ENCODE data around the gene GTPBP8. TPM values are rescaled to one million over a fixed set of nuclear protein-coding genes. Genes with fewer than 3 reads are reported as not detected.

Gene GTPBP8
- total RNA-seq, 1 donor from 2014 or later: 19.2 TPM

- Histone ChIP-seq H3K9me3 (no peaks in the 10 kb centered on the region), H3K4me3 (no peak overlapping the region), H3K36me3 (no peaks in the 10 kb centered on the region), H3K27me3 (no peaks in the 10 kb centered on the region), H3K4me1 (no peaks in the 10 kb centered on the region), H3K27ac (no peak overlapping the region)
- DNase-seq (ENCODE audit: extremely low spot score in 2 of 2): no peak
- TF ChIP-seq POLR2A (IDR thresholded peaks at IDR 0.05): no peak
- no peak for TF ChIP-seq POLR2AphosphoS5 (IDR thresholded peaks at IDR 0.05; ENCODE audit: insufficient read depth in 1 of 2, low read depth in 1 of 2)
- no peak for TF ChIP-seq CTCF (IDR thresholded peaks at IDR 0.05)
- intact Hi-C loops (cut with DNase I): loop anchor here (10.0 kb wide), 1 partner anchor 237 kb away; no protein-coding TSS in a partner anchor
These were observed 18.6 kb upstream of the GTPBP8 start for GRCh38 chr3:112972158-112972557.

GRCh38 chr3:112973325-112974177, 17.2 kb upstream of the GTPBP8 start:
- DNase-seq (ENCODE audit: extremely low spot score in 2 of 2): no peak
- intact Hi-C loops (cut with DNase I): loop anchor here (10.0 kb wide), 1 partner anchor 239 kb away; no protein-coding TSS in a partner anchor
- Histone ChIP-seq H3K27ac (no peak overlapping the region), H3K36me3 (no peaks in the 10 kb centered on the region), H3K27me3 (no peaks in the 10 kb centered on the region), H3K4me1 (no peaks in the 10 kb centered on the region), H3K4me3 (no peak overlapping the region), H3K9me3 (no peaks in the 10 kb centered on the region)
- no peak for TF ChIP-seq POLR2AphosphoS5 (IDR thresholded peaks at IDR 0.05; ENCODE audit: insufficient read depth in 1 of 2, low read depth in 1 of 2)
- no peak for TF ChIP-seq POLR2A (IDR thresholded peaks at IDR 0.05)
- no peak for TF ChIP-seq CTCF (IDR thresholded peaks at IDR 0.05)

- intact Hi-C loops (cut with DNase I): loop anchor here (10.0 kb wide), 1 partner anchor 239 kb away; no protein-coding TSS in a partner anchor
- H3K36me3 ChIP-seq: no peaks in the 10 kb centered on the region
- DNase-seq (ENCODE audit: extremely low spot score in 2 of 2): no peak
- H3K4me3 ChIP-seq: no peak overlapping the region
- H3K27me3 ChIP-seq: no peaks in the 10 kb centered on the region
- H3K4me1 ChIP-seq: no peaks in the 10 kb centered on the region
- H3K9me3 ChIP-seq: no peaks in the 10 kb centered on the region
- TF ChIP-seq CTCF (IDR thresholded peaks at IDR 0.05) (no peak), POLR2AphosphoS5 (IDR thresholded peaks at IDR 0.05; ENCODE audit: insufficient read depth in 1 of 2, low read depth in 1 of 2) (no peak), POLR2A (IDR thresholded peaks at IDR 0.05) (no peak)
- H3K27ac ChIP-seq: no peak overlapping the region
These were observed 16.6 kb upstream of the GTPBP8 start for GRCh38 chr3:112974178-112974517.

- no peaks in the 10 kb centered on the region for H3K27me3 ChIP-seq
- H3K36me3 ChIP-seq: no peaks in the 10 kb centered on the region
- H3K4me1 ChIP-seq: no peaks in the 10 kb centered on the region
- intact Hi-C loops (cut with DNase I): loop anchor here (10.0 kb wide), 1 partner anchor 240 kb away; no protein-coding TSS in a partner anchor
- DNase-seq (ENCODE audit: extremely low spot score in 2 of 2): no peak
- no peak for TF ChIP-seq POLR2A (IDR thresholded peaks at IDR 0.05)
- TF ChIP-seq CTCF (IDR thresholded peaks at IDR 0.05): no peak
- no peak for TF ChIP-seq POLR2AphosphoS5 (IDR thresholded peaks at IDR 0.05; ENCODE audit: insufficient read depth in 1 of 2, low read depth in 1 of 2)
- no peak within 1 kb of the TSS for H3K4me3 ChIP-seq
- H3K27ac ChIP-seq: no peak within 1 kb of the TSS
- H3K9me3 ChIP-seq: no peaks in the 10 kb centered on the region
These were observed 15.9 kb upstream of the GTPBP8 start, which contains the start of gene CD200R1 for GRCh38 chr3:112974894-112975293. TSS of gene CD200R1 (minus strand) at chr3:112975103. CDS start at chr3:112974857, 246 bp downstream.

GRCh38 chr3:112976001-112976400, 14.8 kb upstream of the GTPBP8 start:
- intact Hi-C loops (cut with DNase I): loop anchor here (10.0 kb wide), 1 partner anchor 241 kb away; no protein-coding TSS in a partner anchor
- TF ChIP-seq CTCF (IDR thresholded peaks at IDR 0.05) (no peak), POLR2AphosphoS5 (IDR thresholded peaks at IDR 0.05; ENCODE audit: insufficient read depth in 1 of 2, low read depth in 1 of 2) (no peak), POLR2A (IDR thresholded peaks at IDR 0.05) (no peak)
- Histone ChIP-seq H3K27ac (no peak overlapping the region), H3K36me3 (no peaks in the 10 kb centered on the region), H3K27me3 (no peaks in the 10 kb centered on the region), H3K4me3 (no peak overlapping the region), H3K4me1 (no peaks in the 10 kb centered on the region), H3K9me3 (no peaks in the 10 kb centered on the region)
- DNase-seq (ENCODE audit: extremely low spot score in 2 of 2): no peak

All from vagina (tissue), 2 donors.